HG03025 (cell line): ENCODE results near the gene DHRS13.
"Not testable (repeated sequence)": the region's sequence is repeated elsewhere in the genome, so short reads cannot be mapped to it uniquely, and the experiment has no call there.

Experiments used
- ATAC-seq: cut with Tn5 transposase; IDR thresholded peaks from one replicate; pipeline ENCODE4 v1.9.1; 2021; ENCODE audit warnings: mild to moderate bottlenecking, moderate library complexity; ENCODE audit not compliant: unreplicated experiment, low FRiP score

Gene DHRS13

GRCh38 chr17:28883967-28884702, 18.7 kb downstream of the DHRS13 start:
- ATAC-seq = no peak

GRCh38 chr17:28882154-28882895, 20.6 kb downstream of the DHRS13 start:
- no peak for ATAC-seq

- ATAC-seq = no peak
Observed at GRCh38 chr17:28881533-28882056, 21.3 kb downstream of the DHRS13 start.

GRCh38 chr17:28880572-28880945, 22.3 kb downstream of the DHRS13 start:
- ATAC-seq = no peak

GRCh38 chr17:28879886-28880571, 22.9 kb downstream of the DHRS13 start:
- no peak for ATAC-seq

- ATAC-seq = no peak
Observed at GRCh38 chr17:28878981-28879380, 23.9 kb downstream of the DHRS13 start.

- ATAC-seq = no peak
Observed at GRCh38 chr17:28878158-28878910, 24.5 kb downstream of the DHRS13 start.

- not testable (repeated sequence) for ATAC-seq
Observed at GRCh38 chr17:28877150-28877711, 25.6 kb downstream of the DHRS13 start.

GRCh38 chr17:28875848-28876550, 26.9 kb downstream of the DHRS13 start:
- ATAC-seq = no peak

GRCh38 chr17:28874750-28875149, 28.1 kb downstream of the DHRS13 start:
- no peak for ATAC-seq

- no peak for ATAC-seq
Observed at GRCh38 chr17:28873839-28874238, 29.0 kb downstream of the DHRS13 start.

- no peak for ATAC-seq
Observed at GRCh38 chr17:28871056-28871579, 31.8 kb downstream of the DHRS13 start.

- no peak for ATAC-seq
Observed at GRCh38 chr17:28867276-28867675, 35.6 kb downstream of the DHRS13 start.

- ATAC-seq = no peak
Observed at GRCh38 chr17:28865946-28866752, 36.7 kb downstream of the DHRS13 start.

GRCh38 chr17:28864991-28865849, 37.7 kb downstream of the DHRS13 start:
- no peak for ATAC-seq

GRCh38 chr17:28863953-28864352, 38.9 kb downstream of the DHRS13 start:
- ATAC-seq = no peak

- ATAC-seq = no peak
Observed at GRCh38 chr17:28862561-28862960, 40.3 kb downstream of the DHRS13 start.
